HEK293 (cell line): Measurements from ENCODE around the gene SNX33.

ENCODE experiments used
- MEIS1 ChIP-seq: sonication (generic); formaldehyde crosslinking; IDR thresholded peaks from 2 replicates; pipeline ENCODE4 v1.8.1; 2022; ENCODE audit warnings: missing genetic modification reagents, mild to moderate bottlenecking, borderline replicate concordance
- SETDB1 ChIP-seq: IDR thresholded peaks from one replicate; pipeline ENCODE4 v1.6.1; 2017; ENCODE audit warnings: mild to moderate bottlenecking, low read length, moderate library complexity, mixed read lengths; ENCODE audit not compliant: insufficient read length
- YY2 ChIP-seq: fragments of 450-650 bp; formaldehyde crosslinking; IDR thresholded peaks from 2 replicates; pipeline ENCODE4 v1.5.1; 2016; ENCODE audit warnings: missing biosample characterization, missing genetic modification characterization
- ZNF2 ChIP-seq: fragments of 450-650 bp; formaldehyde crosslinking; IDR thresholded peaks from 2 replicates; pipeline ENCODE4 v1.5.1; 2016; ENCODE audit warnings: missing biosample characterization, missing genetic modification characterization
- ZNF830 ChIP-seq: fragments of 450-650 bp; IDR thresholded peaks from 2 replicates; pipeline ENCODE4 v1.5.0; 2018; ENCODE audit warnings: missing biosample characterization, missing genetic modification characterization, low read depth, mild to moderate bottlenecking, moderate library complexity
- ZXDB ChIP-seq: fragments of 450-650 bp; formaldehyde crosslinking; IDR thresholded peaks from 2 replicates; pipeline ENCODE4 v1.5.1; 2016; ENCODE audit warnings: missing biosample characterization, missing genetic modification characterization
- TF ChIP-seq, protein P1 (sequence below): fragments of 450-650 bp; formaldehyde crosslinking; IDR thresholded peaks from 2 replicates; pipeline ENCODE4 v1.5.1; 2016; ENCODE audit warnings: missing biosample characterization, missing genetic modification characterization
- TF ChIP-seq, protein P2 (sequence below): fragments of 450-650 bp; formaldehyde crosslinking; IDR thresholded peaks from 2 replicates; pipeline ENCODE4 v1.5.1; 2016; ENCODE audit warnings: missing biosample characterization, missing genetic modification characterization
- TF ChIP-seq, protein P3 (sequence below): fragments of 450-650 bp; formaldehyde crosslinking; IDR thresholded peaks from 2 replicates; pipeline ENCODE4 v1.5.1; 2017; ENCODE audit warnings: missing biosample characterization, missing genetic modification characterization
- TF ChIP-seq, protein P4 (sequence below): fragments of 450-650 bp; formaldehyde crosslinking; IDR thresholded peaks from 2 replicates; pipeline ENCODE4 v1.5.1; 2016; ENCODE audit warnings: missing biosample characterization, missing genetic modification characterization
- TF ChIP-seq, protein P5 (sequence below): sonication (generic); formaldehyde crosslinking; IDR thresholded peaks from 2 replicates; pipeline ENCODE4 v1.8.1; 2022; ENCODE audit warnings: mild to moderate bottlenecking, moderate library complexity, missing genetic modification reagents

DNA sequence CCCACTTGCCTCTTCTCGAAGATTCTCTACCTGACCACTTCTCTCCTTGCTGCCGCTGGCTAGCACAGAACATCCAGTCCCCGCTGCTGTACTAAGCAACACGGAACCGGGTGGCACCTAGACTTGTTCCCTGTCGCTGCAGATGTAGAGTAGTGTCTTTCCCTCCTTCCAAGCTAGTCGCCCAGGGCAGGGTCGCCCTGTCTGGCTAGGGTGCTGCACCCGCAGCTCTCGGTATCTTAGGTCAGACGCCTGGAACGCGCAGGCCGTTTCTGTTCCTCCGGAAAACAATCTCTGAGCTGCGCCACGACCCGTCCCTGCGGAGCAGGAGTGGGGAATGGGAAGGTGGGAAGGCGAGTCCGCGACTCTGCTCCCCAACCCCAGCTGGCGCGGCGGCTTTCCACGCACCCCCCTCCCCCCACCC lies 758 bp upstream of the SNX33 start:
- TF ChIP-seq, protein P1, sequence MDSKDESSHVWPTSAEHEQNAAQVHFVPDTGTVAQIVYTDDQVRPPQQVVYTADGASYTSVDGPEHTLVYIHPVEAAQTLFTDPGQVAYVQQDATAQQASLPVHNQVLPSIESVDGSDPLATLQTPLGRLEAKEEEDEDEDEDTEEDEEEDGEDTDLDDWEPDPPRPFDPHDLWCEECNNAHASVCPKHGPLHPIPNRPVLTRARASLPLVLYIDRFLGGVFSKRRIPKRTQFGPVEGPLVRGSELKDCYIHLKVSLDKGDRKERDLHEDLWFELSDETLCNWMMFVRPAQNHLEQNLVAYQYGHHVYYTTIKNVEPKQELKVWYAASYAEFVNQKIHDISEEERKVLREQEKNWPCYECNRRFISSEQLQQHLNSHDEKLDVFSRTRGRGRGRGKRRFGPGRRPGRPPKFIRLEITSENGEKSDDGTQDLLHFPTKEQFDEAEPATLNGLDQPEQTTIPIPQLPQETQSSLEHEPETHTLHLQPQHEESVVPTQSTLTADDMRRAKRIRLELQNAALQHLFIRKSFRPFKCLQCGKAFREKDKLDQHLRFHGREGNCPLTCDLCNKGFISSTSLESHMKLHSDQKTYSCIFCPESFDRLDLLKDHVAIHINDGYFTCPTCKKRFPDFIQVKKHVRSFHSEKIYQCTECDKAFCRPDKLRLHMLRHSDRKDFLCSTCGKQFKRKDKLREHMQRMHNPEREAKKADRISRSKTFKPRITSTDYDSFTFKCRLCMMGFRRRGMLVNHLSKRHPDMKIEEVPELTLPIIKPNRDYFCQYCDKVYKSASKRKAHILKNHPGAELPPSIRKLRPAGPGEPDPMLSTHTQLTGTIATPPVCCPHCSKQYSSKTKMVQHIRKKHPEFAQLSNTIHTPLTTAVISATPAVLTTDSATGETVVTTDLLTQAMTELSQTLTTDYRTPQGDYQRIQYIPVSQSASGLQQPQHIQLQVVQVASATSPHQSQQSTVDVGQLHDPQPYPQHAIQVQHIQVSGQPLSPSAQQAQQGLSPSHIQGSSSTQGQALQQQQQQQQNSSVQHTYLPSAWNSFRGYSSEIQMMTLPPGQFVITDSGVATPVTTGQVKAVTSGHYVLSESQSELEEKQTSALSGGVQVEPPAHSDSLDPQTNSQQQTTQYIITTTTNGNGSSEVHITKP (tag by site-specific recombination) = no peak
- TF ChIP-seq, protein P2, sequence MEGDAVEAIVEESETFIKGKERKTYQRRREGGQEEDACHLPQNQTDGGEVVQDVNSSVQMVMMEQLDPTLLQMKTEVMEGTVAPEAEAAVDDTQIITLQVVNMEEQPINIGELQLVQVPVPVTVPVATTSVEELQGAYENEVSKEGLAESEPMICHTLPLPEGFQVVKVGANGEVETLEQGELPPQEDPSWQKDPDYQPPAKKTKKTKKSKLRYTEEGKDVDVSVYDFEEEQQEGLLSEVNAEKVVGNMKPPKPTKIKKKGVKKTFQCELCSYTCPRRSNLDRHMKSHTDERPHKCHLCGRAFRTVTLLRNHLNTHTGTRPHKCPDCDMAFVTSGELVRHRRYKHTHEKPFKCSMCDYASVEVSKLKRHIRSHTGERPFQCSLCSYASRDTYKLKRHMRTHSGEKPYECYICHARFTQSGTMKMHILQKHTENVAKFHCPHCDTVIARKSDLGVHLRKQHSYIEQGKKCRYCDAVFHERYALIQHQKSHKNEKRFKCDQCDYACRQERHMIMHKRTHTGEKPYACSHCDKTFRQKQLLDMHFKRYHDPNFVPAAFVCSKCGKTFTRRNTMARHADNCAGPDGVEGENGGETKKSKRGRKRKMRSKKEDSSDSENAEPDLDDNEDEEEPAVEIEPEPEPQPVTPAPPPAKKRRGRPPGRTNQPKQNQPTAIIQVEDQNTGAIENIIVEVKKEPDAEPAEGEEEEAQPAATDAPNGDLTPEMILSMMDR (tag by site-specific recombination) = no peak
- TF ChIP-seq MEIS1 (CRISPR knock-in tag) = no peak
- TF ChIP-seq, protein P3, sequence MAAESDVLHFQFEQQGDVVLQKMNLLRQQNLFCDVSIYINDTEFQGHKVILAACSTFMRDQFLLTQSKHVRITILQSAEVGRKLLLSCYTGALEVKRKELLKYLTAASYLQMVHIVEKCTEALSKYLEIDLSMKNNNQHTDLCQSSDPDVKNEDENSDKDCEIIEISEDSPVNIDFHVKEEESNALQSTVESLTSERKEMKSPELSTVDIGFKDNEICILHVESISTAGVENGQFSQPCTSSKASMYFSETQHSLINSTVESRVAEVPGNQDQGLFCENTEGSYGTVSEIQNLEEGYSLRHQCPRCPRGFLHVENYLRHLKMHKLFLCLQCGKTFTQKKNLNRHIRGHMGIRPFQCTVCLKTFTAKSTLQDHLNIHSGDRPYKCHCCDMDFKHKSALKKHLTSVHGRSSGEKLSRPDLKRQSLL = no peak
- TF ChIP-seq, protein P4, sequence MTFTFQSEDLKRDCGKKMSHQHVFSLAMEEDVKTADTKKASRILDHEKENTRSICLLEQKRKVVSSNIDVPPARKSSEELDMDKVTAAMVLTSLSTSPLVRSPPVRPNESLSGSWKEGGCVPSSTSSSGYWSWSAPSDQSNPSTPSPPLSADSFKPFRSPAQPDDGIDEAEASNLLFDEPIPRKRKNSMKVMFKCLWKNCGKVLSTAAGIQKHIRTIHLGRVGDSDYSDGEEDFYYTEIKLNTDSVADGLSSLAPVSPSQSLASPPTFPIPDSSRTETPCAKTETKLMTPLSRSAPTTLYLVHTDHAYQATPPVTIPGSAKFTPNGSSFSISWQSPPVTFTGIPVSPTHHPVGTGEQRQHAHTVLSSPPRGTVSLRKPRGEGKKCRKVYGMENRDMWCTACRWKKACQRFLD (tag by site-specific recombination) = no peak
- no peak for TF ChIP-seq ZXDB (tag by site-specific recombination)
- TF ChIP-seq, protein P5, sequence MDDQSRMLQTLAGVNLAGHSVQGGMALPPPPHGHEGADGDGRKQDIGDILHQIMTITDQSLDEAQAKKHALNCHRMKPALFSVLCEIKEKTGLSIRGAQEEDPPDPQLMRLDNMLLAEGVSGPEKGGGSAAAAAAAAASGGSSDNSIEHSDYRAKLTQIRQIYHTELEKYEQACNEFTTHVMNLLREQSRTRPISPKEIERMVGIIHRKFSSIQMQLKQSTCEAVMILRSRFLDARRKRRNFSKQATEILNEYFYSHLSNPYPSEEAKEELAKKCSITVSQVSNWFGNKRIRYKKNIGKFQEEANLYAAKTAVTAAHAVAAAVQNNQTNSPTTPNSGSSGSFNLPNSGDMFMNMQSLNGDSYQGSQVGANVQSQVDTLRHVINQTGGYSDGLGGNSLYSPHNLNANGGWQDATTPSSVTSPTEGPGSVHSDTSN (CRISPR knock-in tag) = no peak; the same call in 1 of the 2 replicates
- no peak for TF ChIP-seq SETDB1
- no peak for TF ChIP-seq YY2 (tag by site-specific recombination)
- no peak; the same call in 1 of the 2 replicates for TF ChIP-seq ZNF2
- TF ChIP-seq ZNF830 (tag by site-specific recombination) = no peak
